SK-N-MC (cell line): ENCODE results near the gene GPRC5D.

Experiments used
- DNase-seq: peaks from one replicate; pipeline ENCODE4 v3.0.0-alpha.2; 2011; ENCODE audit warnings: low read depth, low spot score
- H3K27ac ChIP-seq: fragments of 200-600 bp; sonication (generic); 2 replicates; pipeline ENCODE4 v1.5.1; 2016; ENCODE audit warnings: mixed run types
- H3K36me3 ChIP-seq: fragments of 200-600 bp; sonication (generic); 2 replicates; pipeline ENCODE4 v1.6.1; 2017; ENCODE audit warnings: antibody characterized with exemption, low read length, mixed read lengths; ENCODE audit not compliant: insufficient read depth
- H3K4me3 ChIP-seq: fragments of 200-600 bp; sonication (generic); 2 replicates; pipeline ENCODE4 v1.5.1; 2016
- H3K9ac ChIP-seq: fragments of 200-600 bp; sonication (generic); 2 replicates; pipeline ENCODE4 v1.8.0; 2017; ENCODE audit warnings: mixed run types, mixed read lengths; ENCODE audit not compliant: insufficient read length
- H3K9me3 ChIP-seq: fragments of 200-600 bp; sonication (generic); 2 replicates; pipeline ENCODE4 v1.6.1; 2017; ENCODE audit warnings: low read depth, mild to moderate bottlenecking, antibody characterized with exemption, low read length, moderate library complexity, mixed read lengths
- EZH2 ChIP-seq: fragments of 200-600 bp; sonication (generic); IDR thresholded peaks from one replicate; pipeline ENCODE4 v1.6.1; 2017; ENCODE audit warnings: antibody characterized with exemption
- FOXP2 ChIP-seq: optimal IDR thresholded peaks from 2 replicates; pipeline ENCODE3; 2011; ENCODE audit warnings: mild to moderate bottlenecking, moderate library complexity; ENCODE audit not compliant: insufficient read depth; ENCODE audit errors: extremely low read length, control extremely low read depth
- POLR2AphosphoS5 ChIP-seq: IDR thresholded peaks from 2 replicates; pipeline ENCODE4 v1.6.1; 2012; ENCODE audit warnings: mild to moderate bottlenecking, low read depth, low read length, borderline replicate concordance

Gene GPRC5D

GRCh38 chr12:12901158-12901791 lies 50.7 kb downstream of the GPRC5D start:
- H3K9ac ChIP-seq: no peak overlapping the region
- no peak for DNase-seq
- TF ChIP-seq POLR2AphosphoS5 (no peak), FOXP2 (no peak), EZH2 (no peak)
- no peak overlapping the region for H3K27ac ChIP-seq
- H3K4me3 ChIP-seq: no peak overlapping the region
- H3K9me3 ChIP-seq: no peaks in the 10 kb centered on the region
- no peaks in the 10 kb centered on the region for H3K36me3 ChIP-seq

DNA sequence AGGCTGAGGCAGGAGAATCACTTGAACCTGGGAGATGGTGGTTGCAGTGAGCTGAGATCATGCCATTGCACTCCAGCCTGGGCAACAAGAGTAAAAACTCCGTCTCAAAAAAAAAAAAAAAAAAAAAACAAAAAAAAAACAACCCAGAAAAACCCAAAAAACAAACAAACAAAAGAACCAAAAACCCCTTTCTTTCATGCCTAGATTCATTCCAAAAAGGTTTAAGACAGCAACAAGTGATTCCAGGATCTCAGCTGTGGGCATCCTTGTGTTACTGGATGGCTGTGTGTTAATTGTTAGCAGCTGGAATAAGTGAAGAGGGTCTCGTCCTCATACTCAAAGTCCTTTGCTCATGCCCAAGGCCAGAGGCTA lies 51.2 kb downstream of the GPRC5D start:
- Histone ChIP-seq H3K9ac (no peak overlapping the region), H3K27ac (no peak overlapping the region), H3K4me3 (no peak overlapping the region), H3K36me3 (no peaks in the 10 kb centered on the region), H3K9me3 (no peaks in the 10 kb centered on the region)
- no peak for TF ChIP-seq POLR2AphosphoS5
- TF ChIP-seq FOXP2: no peak
- TF ChIP-seq EZH2: no peak
- no peak for DNase-seq

- H3K9ac ChIP-seq: no peak overlapping the region
- no peak overlapping the region for H3K27ac ChIP-seq
- H3K9me3 ChIP-seq: no peaks in the 10 kb centered on the region
- H3K36me3 ChIP-seq: no peaks in the 10 kb centered on the region
- H3K4me3 ChIP-seq: no peak overlapping the region
- DNase-seq: no peak
- TF ChIP-seq POLR2AphosphoS5 (no peak), EZH2 (no peak), FOXP2 (no peak)
Observed at GRCh38 chr12:12899530-12900380, 52.2 kb downstream of the GPRC5D start.

GRCh38 chr12:12898911-12899511 lies 53.0 kb downstream of the GPRC5D start:
- Histone ChIP-seq H3K27ac (no peak overlapping the region), H3K36me3 (no peaks in the 10 kb centered on the region), H3K4me3 (no peak overlapping the region), H3K9ac (no peak overlapping the region), H3K9me3 (no peaks in the 10 kb centered on the region)
- TF ChIP-seq EZH2 (no peak), POLR2AphosphoS5 (no peak), FOXP2 (no peak)
- no peak for DNase-seq

- no peaks in the 10 kb centered on the region for H3K9me3 ChIP-seq
- no peaks in the 10 kb centered on the region for H3K36me3 ChIP-seq
- no peak for DNase-seq
- no peak overlapping the region for H3K9ac ChIP-seq
- TF ChIP-seq POLR2AphosphoS5 (no peak), FOXP2 (no peak), EZH2 (no peak)
- H3K4me3 ChIP-seq: no peak overlapping the region
- no peak overlapping the region for H3K27ac ChIP-seq
Observed at GRCh38 chr12:12898136-12898717, 53.7 kb downstream of the GPRC5D start.

GRCh38 chr12:12897302-12897701 lies 54.7 kb downstream of the GPRC5D start:
- H3K27ac ChIP-seq: no peak overlapping the region
- TF ChIP-seq EZH2: no peak
- no peak for TF ChIP-seq POLR2AphosphoS5
- TF ChIP-seq FOXP2: no peak
- H3K9me3 ChIP-seq: no peaks in the 10 kb centered on the region
- no peak overlapping the region for H3K4me3 ChIP-seq
- H3K36me3 ChIP-seq: no peaks in the 10 kb centered on the region
- H3K9ac ChIP-seq: no peak overlapping the region
- DNase-seq: no peak

DNA sequence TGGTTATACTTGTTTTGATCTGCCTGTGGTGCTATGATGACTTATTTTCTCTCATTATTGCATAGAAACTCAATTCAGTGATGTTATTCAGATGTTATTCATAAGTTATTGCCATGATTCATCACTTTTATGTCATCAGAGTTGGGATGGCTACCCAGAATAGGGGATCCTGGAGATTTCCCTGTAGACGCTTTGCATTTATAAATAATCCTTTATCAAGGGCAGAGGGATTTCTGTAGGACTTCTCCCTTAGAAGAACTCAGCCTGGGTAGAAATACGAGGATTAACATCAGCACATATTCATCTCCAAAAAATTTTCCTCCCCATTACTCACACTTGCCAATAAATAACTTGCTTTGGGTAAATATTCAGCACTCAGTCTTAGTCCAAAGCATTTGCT lies 55.7 kb downstream of the GPRC5D start:
- Histone ChIP-seq H3K27ac (no peak overlapping the region), H3K36me3 (no peaks in the 10 kb centered on the region), H3K9ac (no peak overlapping the region), H3K4me3 (no peak overlapping the region), H3K9me3 (no peaks in the 10 kb centered on the region)
- TF ChIP-seq POLR2AphosphoS5: no peak
- TF ChIP-seq FOXP2: no peak
- no peak for TF ChIP-seq EZH2
- no peak for DNase-seq

- no peak for DNase-seq
- no peak for TF ChIP-seq EZH2
- no peak for TF ChIP-seq POLR2AphosphoS5
- no peak for TF ChIP-seq FOXP2
- Histone ChIP-seq H3K9ac (no peak overlapping the region), H3K27ac (no peak overlapping the region), H3K36me3 (no peaks in the 10 kb centered on the region), H3K4me3 (no peak overlapping the region), H3K9me3 (no peaks in the 10 kb centered on the region)
Observed at GRCh38 chr12:12893438-12893837, 58.5 kb downstream of the GPRC5D start.
